GM21825 (cell line): ENCODE data around the gene RBM15B.
"Not testable (repeated sequence)": the region's sequence is repeated elsewhere in the genome, so short reads cannot be mapped to it uniquely, and the experiment has no call there.

Experiments used
- ATAC-seq: cut with Tn5 transposase; IDR thresholded peaks from one replicate; pipeline ENCODE4 v1.9.1; 2021; ENCODE audit warnings: mild to moderate bottlenecking, moderate library complexity; ENCODE audit not compliant: unreplicated experiment

The RBM15B gene, protein sequence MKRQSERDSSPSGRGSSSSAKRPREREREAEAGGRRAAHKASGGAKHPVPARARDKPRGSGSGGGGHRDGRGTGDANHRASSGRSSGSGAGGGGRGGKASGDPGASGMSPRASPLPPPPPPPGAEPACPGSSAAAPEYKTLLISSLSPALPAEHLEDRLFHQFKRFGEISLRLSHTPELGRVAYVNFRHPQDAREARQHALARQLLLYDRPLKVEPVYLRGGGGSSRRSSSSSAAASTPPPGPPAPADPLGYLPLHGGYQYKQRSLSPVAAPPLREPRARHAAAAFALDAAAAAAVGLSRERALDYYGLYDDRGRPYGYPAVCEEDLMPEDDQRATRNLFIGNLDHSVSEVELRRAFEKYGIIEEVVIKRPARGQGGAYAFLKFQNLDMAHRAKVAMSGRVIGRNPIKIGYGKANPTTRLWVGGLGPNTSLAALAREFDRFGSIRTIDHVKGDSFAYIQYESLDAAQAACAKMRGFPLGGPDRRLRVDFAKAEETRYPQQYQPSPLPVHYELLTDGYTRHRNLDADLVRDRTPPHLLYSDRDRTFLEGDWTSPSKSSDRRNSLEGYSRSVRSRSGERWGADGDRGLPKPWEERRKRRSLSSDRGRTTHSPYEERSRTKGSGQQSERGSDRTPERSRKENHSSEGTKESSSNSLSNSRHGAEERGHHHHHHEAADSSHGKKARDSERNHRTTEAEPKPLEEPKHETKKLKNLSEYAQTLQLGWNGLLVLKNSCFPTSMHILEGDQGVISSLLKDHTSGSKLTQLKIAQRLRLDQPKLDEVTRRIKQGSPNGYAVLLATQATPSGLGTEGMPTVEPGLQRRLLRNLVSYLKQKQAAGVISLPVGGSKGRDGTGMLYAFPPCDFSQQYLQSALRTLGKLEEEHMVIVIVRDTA

DNA sequence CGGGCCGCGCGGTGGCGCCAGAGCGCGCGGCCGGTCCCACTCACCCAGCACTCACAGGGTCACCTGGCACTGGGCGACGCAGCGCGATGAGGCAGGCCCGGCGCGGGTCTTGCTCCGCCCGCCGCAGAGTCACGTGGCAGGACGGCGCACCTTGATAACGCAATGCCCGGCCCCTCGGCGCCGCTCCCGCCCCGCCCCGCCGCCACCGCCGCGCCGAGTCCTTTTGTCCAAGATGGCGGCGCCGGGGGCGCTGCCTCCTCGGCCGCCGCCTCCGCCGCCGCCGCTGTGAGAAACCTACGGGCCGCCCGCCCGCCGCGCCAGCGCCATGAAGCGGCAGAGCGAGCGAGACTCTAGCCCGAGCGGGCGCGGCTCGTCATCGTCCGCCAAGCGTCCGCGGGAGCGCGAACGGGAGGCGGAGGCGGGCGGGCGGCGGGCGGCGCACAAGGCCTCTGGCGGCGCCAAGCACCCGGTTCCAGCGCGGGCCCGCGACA lies at the start of gene RBM15B:
TSS of gene RBM15B (plus strand) at position 211 of the 491 bp plus-strand sequence. CDS start at position 326, 115 bp downstream.
- ATAC-seq: peak; percentile 83

DNA sequence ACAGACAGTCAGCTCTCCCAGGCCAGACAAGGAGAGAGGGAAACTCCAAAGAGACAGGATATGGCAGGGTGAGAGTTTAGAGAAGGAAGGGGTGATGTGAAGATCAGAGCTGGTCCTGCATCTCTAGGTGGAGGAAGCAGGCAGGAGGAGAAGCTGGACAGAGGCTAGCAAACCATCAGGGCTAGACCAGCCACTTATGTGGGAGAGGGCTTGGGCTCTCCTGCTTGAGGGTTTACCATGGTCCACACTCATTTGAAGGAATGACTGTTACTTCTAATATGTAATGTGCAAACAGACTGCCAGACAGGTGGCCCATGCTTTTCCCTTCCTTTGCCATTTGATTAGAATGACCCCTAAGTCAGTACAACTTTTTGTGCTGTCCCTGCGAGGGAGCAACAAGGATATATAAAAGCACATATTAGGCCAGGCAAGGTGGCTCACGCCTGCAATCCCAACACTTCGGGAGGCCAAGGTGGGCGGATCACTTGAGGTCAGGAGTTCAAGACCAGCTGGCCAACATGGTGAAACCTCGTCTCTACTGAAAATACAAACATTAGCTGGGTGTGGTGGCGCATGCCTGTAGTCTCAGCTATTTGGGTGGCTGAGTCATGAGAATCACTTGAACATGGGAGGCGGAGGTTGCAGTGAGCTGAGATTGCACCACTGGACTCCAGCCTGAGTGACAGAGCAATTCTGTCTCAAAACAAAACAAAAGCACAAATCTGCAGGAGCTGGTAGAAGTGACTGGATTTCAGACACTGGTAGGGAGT lies 47.0 kb upstream of the RBM15B start:
- no peak for ATAC-seq

DNA sequence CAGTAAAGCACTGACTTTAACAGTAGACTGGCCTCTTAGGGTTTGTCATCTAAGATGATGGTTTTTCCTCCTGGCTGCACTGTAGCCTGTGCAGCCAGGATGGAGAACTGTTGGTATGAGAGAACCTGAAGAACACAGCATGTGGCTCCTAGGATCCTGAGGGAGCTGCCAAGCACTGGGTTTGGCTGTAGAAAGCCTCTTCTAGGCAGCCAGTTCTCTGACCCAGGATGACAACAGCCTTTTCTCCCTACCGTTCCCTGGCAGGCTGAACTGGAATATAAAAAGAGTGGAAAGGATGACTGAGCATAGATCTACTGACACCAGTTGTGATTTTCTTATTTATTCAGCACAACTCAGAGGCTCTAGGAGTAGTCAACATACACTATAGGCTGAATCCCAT lies 40.3 kb upstream of the RBM15B start:
- no peak for ATAC-seq

DNA sequence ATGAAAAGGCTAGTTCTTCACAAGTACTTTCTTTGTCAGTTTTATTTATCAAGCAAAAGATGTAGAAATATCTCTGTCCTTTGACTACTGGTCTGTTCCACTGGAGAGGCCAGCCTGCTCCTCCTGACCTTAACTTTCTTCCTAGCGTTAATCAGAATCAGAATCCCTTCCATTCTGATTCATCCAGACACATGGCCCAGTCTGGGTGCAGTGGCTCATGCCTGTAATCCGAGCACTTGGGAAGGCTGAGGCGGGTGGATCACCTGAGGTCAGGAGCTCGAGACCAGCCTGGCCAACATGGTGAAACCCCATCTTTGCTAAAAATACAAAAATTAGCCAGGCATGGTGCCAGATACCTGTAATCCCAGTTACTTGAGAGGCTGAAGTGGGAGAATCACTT lies 38.0 kb upstream of the RBM15B start:
- no peak for ATAC-seq

DNA sequence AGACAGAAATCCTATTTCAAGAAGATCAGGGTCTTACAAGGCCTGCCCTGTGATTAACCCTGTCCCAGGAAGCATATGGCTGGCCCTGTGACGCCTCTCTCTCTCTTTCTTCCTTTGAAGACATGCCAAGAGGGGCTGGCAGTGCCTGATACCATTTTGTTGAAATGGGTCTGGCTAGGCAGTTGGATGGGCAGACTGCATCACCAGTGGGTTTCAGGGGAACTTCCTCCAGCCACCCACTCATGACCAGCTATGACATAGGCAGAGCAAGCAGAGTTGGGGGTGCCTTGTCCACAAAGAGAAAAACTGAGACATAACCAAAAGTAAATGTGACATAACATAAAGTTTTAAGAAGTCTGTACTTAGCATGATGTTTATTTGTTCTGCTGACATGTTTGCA lies 37.4 kb upstream of the RBM15B start:
- ATAC-seq: no peak

DNA sequence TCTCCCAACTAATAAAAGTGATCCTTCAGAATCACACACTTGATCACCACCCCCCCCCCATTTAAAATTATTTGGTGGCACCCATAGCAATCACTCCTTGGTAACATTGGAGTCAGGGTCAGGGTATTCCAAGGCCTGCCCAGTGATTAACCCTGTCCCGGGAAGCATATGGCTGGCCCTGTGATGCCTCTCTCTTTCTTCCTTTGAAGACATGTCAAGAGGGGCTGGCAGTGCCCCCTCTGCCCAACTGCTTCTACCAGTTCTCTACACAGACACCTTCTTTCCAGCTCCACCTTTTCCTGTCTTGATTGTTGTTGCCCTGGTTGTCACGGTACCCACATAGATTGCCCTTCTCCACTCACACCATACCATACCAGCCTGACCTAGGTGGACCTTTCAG lies 36.9 kb upstream of the RBM15B start:
- ATAC-seq: no peak

DNA sequence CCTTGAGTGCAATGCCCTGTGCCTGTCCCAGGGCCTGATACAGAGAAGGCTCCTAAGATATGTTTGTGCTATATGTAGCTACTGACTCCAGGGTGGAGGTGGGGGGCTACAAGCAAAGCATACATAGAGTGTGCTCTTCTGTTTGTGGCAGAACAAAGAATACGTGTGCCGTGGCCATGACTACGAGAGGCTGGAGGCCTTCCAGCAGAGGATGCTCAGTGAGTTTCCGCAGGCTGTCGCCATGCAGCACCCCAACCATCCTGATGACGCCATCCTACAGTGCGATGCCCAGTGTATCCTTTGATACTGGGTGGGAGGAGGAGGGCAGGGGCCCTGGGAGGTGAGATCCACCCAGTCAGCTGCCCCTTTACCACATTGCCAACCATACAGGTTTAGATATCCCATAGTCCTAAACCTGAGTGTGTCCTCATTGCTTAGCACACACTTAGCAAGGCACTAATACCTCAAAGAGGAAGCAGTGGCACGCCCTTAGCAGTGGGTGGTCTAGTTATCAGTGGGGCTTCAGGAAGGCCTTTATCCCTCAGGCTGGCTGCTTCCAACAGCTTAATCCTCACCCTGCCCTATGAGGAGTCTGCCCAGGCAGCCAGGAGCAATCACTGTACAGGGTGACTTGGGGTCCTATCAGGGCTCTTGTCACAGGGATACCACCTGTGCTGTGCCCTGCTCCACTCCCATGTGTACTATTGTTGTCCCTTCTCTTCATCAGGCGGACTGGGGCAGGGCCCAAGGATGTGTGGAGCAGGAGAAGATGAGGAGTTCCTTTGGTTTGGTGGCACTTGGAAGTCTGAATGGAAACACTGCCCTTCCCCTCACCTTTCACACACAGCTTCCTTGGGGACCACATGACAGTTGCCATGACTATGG lies 36.1 kb upstream of the RBM15B start:
- ATAC-seq: no peak

DNA sequence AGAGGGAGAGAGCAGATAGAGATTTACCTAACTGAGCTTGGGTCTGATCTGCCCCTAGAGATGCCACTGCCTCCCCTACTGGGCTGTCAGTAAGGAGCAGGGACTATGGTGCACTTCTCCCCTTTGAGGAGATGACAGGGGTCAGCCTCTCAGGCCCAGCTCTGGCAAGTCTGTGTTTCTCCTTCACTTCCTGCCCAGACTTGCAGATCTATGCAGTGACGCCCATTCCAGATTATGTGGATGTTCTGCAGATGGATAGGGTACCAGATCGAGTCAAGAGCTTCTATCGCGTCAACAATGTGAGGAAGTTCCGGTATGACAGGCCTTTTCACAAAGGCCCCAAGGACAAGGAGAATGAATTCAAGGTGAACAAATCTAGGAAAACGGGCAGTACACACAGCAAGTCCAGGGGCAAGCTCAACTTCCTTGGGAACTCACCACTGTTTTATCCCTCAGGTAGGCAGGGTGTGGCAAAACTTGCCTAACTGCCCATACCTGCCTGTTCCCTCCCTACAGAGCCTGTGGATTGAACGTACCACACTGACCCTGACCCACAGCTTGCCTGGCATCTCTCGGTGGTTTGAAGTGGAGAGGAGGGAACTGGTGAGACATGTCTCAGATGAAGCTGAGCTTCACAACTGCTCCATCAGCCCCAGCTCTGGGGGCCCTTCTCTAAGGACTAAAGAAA lies 35.0 kb upstream of the RBM15B start:
- no peak for ATAC-seq

DNA sequence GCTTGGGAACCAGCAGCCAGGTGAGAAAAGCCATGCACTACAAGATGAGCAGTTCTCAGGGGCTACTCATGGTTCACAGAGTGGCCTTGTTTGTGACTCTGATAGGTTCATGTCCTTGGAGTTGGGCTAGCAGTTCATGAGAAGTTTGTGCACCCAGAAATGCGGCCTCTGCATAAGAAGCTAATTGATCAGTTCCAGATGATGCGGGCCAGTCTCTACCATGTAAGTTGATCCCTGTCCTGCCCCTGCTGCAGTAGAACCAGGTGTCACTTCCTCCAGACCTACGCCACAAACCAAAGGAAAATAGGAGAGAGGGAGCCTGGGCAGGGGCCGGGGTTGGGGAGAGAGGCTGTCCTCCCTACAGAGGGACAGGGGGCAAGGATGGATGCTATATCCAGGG lies 33.2 kb upstream of the RBM15B start:
- no peak for ATAC-seq

DNA sequence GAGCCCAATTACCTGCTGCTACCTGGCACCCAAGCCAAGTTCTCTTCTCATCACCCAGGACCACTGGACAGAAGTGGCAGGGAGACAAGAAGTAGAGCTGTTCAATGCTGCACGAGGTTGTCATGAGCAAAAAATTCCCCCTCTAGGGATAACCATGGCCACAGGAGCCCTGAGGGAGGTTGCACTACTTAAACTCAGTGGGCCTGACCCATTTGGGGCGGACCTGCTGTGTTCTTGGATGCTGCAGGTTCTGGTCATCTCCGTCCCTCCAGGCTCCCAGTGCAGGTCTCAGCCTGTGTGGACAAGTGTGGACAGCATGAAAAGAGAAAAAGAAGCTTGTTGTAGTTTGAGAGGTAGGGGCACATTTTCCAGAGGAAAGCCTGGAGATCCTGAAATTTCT lies 32.1 kb upstream of the RBM15B start:
- no peak for ATAC-seq

DNA sequence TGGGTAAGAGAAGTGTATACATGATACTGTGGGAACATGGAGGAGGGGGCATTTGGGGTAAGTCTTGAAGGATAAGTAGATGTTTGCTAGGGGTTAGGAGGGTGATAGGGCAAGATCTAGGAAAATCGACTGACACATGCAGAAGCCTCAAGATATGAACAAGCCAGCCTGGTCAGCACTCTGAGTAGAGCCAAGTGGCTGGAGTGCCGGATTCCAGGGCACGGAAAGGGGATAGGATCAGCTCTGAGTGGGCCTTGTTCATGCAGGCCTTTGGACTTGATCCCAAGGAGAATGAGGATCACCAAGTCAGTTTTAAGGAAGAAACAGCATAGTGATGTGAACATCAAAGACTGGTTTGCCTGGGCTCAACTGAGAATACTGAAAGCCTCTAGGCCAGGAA lies 30.3 kb upstream of the RBM15B start:
- ATAC-seq: no peak

DNA sequence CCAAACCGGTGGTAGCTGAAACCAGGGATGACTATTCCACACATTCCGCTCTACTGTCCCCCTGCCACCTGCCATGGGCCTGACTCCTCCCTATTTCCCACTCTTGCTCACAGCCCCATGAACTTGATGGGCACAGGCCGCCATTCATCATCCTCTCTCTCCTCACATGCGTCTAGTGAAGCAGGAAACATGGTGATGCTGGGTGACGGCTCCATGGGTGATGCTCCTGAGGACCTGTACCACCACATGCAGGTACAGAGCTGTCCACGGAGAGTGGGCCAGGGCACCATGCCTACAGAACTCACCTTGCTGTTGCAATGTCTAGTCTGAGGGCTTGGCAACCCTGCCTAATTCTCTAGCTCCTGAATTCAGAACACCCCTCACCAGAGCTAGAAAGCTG lies 29.3 kb upstream of the RBM15B start:
- ATAC-seq: no peak

DNA sequence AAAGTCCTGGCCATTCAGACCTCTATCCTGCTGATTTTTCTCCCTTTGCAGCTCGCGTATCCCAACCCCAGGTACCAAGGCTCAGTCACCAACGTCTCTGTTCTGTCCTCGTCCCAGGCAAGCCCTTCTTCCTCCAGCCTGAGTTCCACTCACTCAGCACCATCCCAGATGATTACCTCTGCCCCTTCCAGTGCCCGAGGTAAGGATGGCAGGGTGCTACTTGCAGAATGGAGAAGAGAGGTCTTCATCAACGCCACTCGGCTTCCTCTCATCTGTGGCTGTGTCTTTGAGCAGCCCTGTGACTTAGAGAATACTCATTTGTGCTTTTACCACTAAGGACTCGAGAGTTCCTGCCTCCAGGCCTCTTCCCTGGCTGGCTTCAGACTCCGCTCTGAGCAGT lies 28.6 kb upstream of the RBM15B start:
- ATAC-seq: no peak

DNA sequence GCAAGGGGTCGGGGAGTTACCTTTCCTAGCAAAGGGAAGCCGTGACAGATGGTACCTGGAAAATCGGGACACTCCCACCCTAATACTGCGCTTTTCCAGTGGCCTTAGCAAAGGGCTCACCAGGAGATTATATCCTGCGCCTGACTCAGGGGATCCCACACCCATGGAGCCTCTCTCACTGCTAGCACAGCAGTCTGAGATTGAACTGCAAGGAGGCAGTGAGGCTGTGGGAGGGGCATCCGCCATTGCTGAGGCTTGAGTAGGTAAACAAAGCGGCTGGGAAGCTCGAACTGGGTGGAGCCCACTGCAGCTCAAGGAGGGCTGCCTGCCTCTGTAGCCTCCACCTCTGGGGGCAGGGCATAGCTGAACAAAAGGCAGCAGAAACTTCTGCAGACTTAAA lies 22.8 kb upstream of the RBM15B start:
- not testable (repeated sequence) for ATAC-seq

DNA sequence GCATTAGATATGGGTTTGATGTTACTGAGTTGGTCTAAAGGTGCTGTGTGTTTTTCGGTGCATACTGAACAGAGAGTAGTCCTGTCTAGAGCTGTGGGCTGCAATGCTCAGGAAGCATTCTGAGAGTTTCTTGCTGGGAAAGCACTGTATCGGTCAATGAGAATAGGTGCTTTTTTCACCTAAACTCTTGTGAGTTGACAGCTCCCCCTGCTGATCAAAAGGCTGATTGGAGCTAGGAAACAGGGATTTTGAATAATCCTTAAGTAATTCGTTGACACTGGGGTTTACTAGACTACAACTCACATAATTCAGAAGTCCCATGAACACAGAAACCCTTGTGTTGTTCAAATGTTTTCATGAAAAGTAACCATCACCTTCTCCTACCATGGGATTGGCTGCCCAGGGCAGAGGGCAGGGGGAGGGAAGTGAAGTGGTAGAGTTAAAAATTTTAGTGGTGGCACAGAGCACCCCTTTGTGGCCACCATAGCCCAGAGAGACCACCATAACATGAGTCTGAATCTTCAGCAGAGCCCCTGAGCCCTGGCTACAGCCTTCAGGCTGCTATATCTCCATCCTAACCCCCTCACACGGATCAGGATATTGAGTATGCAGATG lies 19.0 kb upstream of the RBM15B start:
- ATAC-seq: no peak

DNA sequence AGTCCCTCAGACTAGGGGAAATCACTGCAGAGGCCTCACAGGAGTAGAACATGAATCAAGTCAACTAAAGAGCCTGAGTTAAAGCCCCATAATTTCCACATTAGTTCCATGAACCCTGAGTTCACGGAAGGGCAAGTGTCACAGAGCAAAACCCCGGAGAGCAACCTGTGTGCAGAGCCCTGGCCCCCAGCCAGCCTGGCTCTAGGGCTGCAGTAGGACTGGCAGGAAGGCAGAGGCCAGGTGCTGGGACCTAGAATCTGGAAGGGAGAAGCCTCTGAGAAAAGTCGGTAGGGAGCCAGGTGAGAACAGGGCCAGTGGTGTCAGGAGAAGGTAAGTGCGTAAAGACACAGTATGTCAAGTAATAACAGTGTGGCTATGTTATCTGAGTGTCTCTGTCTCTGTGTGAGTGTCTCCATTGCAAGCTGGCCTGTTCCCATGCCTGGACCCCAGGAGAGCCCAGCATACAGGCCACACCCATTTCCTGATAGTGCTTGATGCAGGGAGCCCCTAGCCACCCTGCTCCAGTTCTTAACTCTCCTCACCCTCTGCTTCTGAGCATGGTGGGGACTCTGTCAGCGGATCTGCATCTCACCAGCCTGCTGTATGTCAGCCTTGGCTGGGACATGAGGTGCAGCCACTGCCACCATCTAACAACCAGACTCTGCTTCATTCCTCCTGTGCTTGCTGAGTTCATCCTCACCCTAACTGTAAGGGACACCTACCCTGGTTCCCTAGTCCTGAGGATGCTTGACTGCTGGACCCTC lies 17.2 kb upstream of the RBM15B start:
- ATAC-seq: no peak

DNA sequence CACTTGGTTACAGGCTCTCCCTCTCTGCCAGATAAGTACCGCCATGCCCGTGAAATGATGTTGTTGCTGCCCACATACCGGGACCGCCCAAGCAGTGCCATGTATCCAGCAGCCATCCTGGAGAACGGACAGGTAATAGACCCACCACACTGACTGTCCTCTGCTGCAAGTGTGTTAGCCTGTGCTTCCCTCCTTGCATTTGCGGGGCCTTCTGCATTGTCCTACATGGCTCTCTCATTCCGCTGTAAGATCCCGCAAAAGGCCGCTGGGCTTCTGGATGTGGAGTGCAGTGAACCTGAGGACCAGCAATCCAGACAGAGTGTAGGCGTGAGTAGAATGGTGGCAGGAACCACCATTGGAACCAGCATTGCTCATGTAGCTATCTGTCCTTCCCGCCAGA lies 16.6 kb upstream of the RBM15B start:
- no peak for ATAC-seq

DNA sequence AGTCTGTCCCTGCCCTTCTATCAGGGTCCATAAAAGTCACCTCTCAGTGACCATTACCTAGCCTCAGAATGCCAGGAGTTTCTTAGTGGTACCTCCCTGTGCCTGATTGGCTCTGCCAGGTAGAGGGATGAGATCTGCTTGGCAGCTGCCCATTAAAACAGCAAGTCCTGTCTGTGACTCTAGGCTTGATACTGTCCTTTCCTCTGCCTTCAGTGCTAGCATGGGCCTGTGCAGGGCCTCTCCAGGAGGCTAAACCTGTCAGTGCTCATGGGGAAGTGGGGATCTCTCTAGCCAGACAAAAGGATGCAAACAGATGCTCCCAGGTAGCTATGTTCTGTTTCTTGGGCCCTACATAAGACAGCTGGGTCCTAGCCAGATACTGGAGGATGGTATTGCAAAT lies 15.9 kb upstream of the RBM15B start:
- no peak for ATAC-seq
